ENCODE data around the gene BTG2.
"Not testable (repeated sequence)": the region's sequence is repeated elsewhere in the genome, so short reads cannot be mapped to it uniquely, and the experiment has no call there.

DNA sequence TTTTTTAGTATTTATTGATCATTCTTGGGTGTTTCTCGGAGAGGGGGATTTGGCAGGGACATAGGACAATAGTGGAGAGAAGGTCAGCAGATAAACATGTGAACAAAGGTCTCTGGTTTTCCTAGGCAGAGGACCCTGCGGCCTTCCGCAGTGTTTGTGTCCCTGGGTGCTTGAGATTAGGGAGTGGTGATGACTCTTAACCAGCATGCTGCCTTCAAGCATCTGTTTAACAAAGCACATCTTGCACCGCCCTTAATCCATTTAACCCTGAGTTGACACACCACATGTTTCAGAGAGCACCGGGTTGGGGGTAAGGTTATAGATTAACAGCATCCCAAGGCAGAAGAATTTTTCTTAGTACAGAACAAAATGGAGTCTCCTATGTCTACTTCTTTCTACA lies 39.2 kb upstream of the BTG2 start:
- TF ChIP-seq POLR2A (IDR thresholded peaks at IDR 0.05; ENCODE audit: borderline replicate concordance, extremely low read depth, insufficient read depth, insufficient read length); CTCF (IDR thresholded peaks at IDR 0.05 in 2 of 3, conservative IDR thresholded peaks at IDR 0.05 in 1 of 3; ENCODE audit: borderline replicate concordance in 1 of 3, insufficient read depth in 1 of 3, low read depth in 2 of 3, low read length in 2 of 3); POLR2AphosphoS5 (IDR thresholded peaks at IDR 0.05; ENCODE audit: low read depth, low read length); EZH2 (IDR thresholded peaks at IDR 0.05); CEBPB (IDR thresholded peaks at IDR 0.05; ENCODE audit: low read depth); EZH2phosphoT487 (IDR thresholded peaks at IDR 0.05; ENCODE audit: borderline replicate concordance); RAD21 (IDR thresholded peaks at IDR 0.05; ENCODE audit: low read depth); TCF7L2 (IDR thresholded peaks at IDR 0.05; ENCODE audit: borderline replicate concordance, extremely low read depth, insufficient read depth, insufficient read length): not testable (repeated sequence)
- TF ChIP-seq, protein P1, sequence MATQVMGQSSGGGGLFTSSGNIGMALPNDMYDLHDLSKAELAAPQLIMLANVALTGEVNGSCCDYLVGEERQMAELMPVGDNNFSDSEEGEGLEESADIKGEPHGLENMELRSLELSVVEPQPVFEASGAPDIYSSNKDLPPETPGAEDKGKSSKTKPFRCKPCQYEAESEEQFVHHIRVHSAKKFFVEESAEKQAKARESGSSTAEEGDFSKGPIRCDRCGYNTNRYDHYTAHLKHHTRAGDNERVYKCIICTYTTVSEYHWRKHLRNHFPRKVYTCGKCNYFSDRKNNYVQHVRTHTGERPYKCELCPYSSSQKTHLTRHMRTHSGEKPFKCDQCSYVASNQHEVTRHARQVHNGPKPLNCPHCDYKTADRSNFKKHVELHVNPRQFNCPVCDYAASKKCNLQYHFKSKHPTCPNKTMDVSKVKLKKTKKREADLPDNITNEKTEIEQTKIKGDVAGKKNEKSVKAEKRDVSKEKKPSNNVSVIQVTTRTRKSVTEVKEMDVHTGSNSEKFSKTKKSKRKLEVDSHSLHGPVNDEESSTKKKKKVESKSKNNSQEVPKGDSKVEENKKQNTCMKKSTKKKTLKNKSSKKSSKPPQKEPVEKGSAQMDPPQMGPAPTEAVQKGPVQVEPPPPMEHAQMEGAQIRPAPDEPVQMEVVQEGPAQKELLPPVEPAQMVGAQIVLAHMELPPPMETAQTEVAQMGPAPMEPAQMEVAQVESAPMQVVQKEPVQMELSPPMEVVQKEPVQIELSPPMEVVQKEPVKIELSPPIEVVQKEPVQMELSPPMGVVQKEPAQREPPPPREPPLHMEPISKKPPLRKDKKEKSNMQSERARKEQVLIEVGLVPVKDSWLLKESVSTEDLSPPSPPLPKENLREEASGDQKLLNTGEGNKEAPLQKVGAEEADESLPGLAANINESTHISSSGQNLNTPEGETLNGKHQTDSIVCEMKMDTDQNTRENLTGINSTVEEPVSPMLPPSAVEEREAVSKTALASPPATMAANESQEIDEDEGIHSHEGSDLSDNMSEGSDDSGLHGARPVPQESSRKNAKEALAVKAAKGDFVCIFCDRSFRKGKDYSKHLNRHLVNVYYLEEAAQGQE (IDR thresholded peaks at IDR 0.05; ENCODE audit: low read depth), result not testable (repeated sequence)
- TF ChIP-seq, protein P2, sequence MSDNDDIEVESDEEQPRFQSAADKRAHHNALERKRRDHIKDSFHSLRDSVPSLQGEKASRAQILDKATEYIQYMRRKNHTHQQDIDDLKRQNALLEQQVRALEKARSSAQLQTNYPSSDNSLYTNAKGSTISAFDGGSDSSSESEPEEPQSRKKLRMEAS (IDR thresholded peaks at IDR 0.05), result not testable (repeated sequence)
